AG09309 (cell line): Measurements from ENCODE around the gene CYFIP1.
A peak's percentile ranks its signal among the peaks of the same experiment; 100 is the strongest.
"Not testable (repeated sequence)": the region's sequence is repeated elsewhere in the genome, so short reads cannot be mapped to it uniquely, and the experiment has no call there.

Experiments
- DNase-seq: peaks from one replicate; pipeline ENCODE4 v3.0.0-alpha.2; 2010; ENCODE audit warnings: low read depth
- H3K4me3 ChIP-seq: 2 replicates; pipeline ENCODE4 v1.5.1; 2011; ENCODE audit warnings: mild to moderate bottlenecking, low read depth, low read length, moderate library complexity; ENCODE audit not compliant: control insufficient read depth
- TF ChIP-seq, protein P1 (sequence below): IDR thresholded peaks from 2 replicates; pipeline ENCODE4 v1.5.1; 2011; ENCODE audit warnings: mild to moderate bottlenecking, low read depth, low read length, inconsistent platforms; ENCODE audit not compliant: insufficient read depth, control insufficient read depth; ENCODE audit errors: missing control alignments

CYFIP1 gene

DNA sequence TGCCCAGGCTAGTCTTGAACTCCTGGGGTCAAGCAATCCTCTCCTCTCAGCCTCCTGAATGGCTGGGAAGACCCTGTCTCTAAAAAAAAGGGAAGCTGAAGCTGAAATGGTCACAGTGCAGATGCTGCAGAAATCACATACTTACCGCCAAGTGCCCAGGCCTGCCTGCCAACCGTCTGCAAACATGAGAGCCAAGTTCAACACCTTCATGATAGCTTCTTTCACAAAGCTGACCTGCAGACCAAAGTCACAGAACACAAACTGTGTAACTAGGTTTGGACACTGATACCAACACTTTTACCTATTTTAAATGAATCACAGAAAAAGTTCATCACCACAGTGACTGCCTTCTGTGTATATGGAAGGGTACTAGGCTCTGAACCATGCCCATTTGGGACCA lies 22.8 kb upstream of the CYFIP1 start:
- TF ChIP-seq, protein P1, sequence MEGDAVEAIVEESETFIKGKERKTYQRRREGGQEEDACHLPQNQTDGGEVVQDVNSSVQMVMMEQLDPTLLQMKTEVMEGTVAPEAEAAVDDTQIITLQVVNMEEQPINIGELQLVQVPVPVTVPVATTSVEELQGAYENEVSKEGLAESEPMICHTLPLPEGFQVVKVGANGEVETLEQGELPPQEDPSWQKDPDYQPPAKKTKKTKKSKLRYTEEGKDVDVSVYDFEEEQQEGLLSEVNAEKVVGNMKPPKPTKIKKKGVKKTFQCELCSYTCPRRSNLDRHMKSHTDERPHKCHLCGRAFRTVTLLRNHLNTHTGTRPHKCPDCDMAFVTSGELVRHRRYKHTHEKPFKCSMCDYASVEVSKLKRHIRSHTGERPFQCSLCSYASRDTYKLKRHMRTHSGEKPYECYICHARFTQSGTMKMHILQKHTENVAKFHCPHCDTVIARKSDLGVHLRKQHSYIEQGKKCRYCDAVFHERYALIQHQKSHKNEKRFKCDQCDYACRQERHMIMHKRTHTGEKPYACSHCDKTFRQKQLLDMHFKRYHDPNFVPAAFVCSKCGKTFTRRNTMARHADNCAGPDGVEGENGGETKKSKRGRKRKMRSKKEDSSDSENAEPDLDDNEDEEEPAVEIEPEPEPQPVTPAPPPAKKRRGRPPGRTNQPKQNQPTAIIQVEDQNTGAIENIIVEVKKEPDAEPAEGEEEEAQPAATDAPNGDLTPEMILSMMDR: no peak
- no peak overlapping the region for H3K4me3 ChIP-seq
- DNase-seq: no peak

GRCh38 chr15:22995795-22996194 lies 15.6 kb upstream of the CYFIP1 start:
- no peak for DNase-seq
- no peak overlapping the region for H3K4me3 ChIP-seq
- TF ChIP-seq, protein P1: no peak

- TF ChIP-seq, protein P1: no peak
- no peak for DNase-seq
- no peak overlapping the region for H3K4me3 ChIP-seq
Observed at GRCh38 chr15:22992024-22992326, 11.8 kb upstream of the CYFIP1 start.

DNA sequence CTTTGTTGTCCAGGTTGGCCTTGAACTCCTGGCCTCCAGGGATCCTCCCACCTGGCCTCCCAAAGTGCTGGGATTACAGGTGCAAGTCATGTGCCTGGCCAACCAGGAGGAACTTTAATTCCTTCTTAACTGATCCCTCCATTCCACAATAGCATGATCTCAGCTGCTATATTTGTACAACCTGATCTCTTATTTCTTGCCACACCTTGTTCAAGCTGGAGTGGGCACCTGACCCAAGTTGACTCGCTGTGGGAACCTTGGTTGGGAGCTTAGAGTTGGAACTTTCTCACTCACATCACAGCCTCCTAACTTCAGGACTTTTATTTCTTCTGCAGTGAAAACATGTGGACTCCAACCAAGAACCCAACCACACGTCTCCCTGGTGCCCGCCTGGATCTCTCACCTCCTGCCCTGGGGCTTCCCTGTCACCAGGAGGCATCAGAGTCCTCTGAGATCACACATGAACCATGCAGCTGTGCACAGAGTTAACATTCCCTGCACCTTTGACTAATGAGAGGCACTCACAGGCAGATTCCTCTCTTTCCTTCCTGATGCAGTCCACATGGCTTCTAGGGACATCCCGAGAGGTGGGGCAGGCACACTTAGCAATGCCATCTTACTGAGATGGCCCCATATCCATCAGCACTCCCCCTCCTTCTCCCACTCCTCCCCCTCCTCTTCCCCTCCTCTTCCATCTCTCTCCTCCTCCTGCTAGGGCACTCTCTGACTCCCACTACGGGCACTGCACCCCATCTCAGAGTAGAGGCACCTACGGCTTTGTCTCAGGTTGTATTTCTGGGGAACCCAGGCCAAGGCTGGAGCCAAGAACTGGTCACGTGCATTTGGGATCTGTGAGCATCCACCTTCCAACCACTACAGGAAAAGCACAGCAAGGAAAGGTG lies 9.7 kb upstream of the CYFIP1 start:
- no peak for DNase-seq
- TF ChIP-seq, protein P1: no peak
- H3K4me3 ChIP-seq: no peak overlapping the region

DNA sequence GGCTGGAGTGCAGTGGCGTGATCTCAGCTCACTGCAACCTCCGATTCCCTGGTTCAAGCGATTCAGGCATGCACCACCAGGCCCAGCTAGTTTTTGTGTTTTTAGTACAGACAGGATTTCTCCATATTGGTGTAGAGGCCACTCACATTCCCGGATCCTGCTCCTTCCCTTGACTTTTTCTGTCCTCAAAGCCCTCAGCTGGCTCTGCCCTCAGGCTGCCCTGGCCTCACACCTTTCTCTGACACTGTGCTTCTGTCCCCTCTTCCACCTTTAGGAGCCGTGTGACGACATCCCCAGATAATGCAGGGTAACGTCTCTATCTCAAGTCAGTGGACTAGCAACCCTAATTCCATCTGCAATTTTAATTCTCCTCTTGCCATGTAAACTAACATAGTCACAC lies 8.6 kb upstream of the CYFIP1 start:
- no peak overlapping the region for H3K4me3 ChIP-seq
- TF ChIP-seq, protein P1: no peak
- DNase-seq: no peak

- H3K4me3 ChIP-seq, DNase-seq: not testable (repeated sequence)
Observed at GRCh38 chr15:22981931-22982330, 1.8 kb upstream of the CYFIP1 start.

- no peak for DNase-seq
- peak overlapping the region; percentile 95 for H3K4me3 ChIP-seq
- TF ChIP-seq, protein P1: no peak
Observed at GRCh38 chr15:22981051-22981840, 1.1 kb upstream of the CYFIP1 start.
